Activated B cell treated with CpG ODN at 0.5 μM for 24 hours (primary cell): ENCODE data around the gene PRG2. TPM values are rescaled to one million over a fixed set of nuclear protein-coding genes. Genes with fewer than 3 reads are reported as not detected.

Experiments
- ATAC-seq: fragments of 200-7000 bp; cut with Tn5 transposase; one replicate; pipeline ENCODE4 v1.10.0; 2021; ENCODE audit warnings: low read depth, mild to moderate bottlenecking, moderate library complexity
- CTCF ChIA-PET: fragments of 350-600 bp; sonication (Branson Sonifier 250); formaldehyde crosslinking; loops from one replicate; lab custom pipeline; 2021; ENCODE audit warnings: antibody characterized with exemption; lab: Charles Lee
- POLR2A ChIA-PET: fragments of 350-600 bp; sonication (Branson Sonifier 250); formaldehyde crosslinking; loops from one replicate; lab custom pipeline; 2021; ENCODE audit warnings: antibody characterized with exemption; lab: Charles Lee
- DNase-seq: peaks from one replicate; pipeline ENCODE4 v3.0.0; 2022
- H3K27ac Mint-ChIP-seq: one replicate; pipeline ENCODE4 v1.8.0; 2020; ENCODE audit warnings: mixed read lengths
- H3K27me3 Mint-ChIP-seq: one replicate; pipeline ENCODE4 v1.8.0; 2021; ENCODE audit warnings: mixed read lengths
- H3K36me3 Mint-ChIP-seq: one replicate; pipeline ENCODE4 v1.8.0; 2021; ENCODE audit warnings: low read depth, mixed read lengths
- H3K4me1 Mint-ChIP-seq: one replicate; pipeline ENCODE4 v1.8.0; 2021; ENCODE audit warnings: mixed read lengths
- H3K4me3 Mint-ChIP-seq: one replicate; pipeline ENCODE4 v1.8.0; 2020; ENCODE audit warnings: mild to moderate bottlenecking, mixed read lengths
- H3K9me3 Mint-ChIP-seq: one replicate; pipeline ENCODE4 v1.8.0; 2020; ENCODE audit warnings: mixed read lengths
- intact Hi-C: fragments of 100-400 bp; cut with micrococcal nuclease; formaldehyde crosslinking; loops from one replicate; pipeline ENCODE4 v1.15.1; 2024
- total RNA-seq: library from RNA; stranded (reverse); gene quantifications from 2 replicates; pipeline ENCODE4 v1.2.3, GENCODE V29; 2022
- TF ChIP-seq, protein P1 (sequence below): fragments of 200-600 bp; IDR thresholded peaks from one replicate; pipeline ENCODE4 v1.8.0; 2022; ENCODE audit warnings: antibody characterized with exemption, mild to moderate bottlenecking

Gene PRG2
- total RNA-seq, 1 donor from 2014 or later = 1.1 TPM

DNA sequence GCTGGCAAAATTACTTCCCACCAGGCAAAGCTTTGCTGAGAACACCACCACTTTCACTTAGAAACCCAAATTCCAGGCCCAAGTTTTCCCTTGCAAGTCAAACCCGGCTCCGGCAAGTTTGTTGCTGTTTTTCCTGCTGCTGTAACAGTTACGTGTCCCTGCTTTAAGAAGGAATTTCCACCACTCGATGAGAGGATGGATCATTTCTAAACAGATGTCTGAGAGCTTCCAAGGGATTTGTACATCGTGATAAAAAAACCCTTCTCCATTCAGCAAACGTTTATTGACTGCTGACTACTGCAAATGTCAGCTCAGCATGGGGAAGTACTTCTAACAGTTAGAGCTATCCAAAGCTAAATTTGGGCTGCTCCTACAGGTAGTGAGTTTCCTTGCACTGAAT, 32.6 kb downstream of the PRG2 start:
- ChIA-PET CTCF (no interaction called here), POLR2A (no interaction called here)
- Mint-ChIP-seq H3K27ac (no peak overlapping the region), H3K4me3 (no peak overlapping the region), H3K4me1 (peaks cover 13% of the 10 kb centered on the region), H3K9me3 (no peaks in the 10 kb centered on the region), H3K36me3 (no peaks in the 10 kb centered on the region), H3K27me3 (peaks cover 20% of the 10 kb centered on the region)
- TF ChIP-seq, protein P1, sequence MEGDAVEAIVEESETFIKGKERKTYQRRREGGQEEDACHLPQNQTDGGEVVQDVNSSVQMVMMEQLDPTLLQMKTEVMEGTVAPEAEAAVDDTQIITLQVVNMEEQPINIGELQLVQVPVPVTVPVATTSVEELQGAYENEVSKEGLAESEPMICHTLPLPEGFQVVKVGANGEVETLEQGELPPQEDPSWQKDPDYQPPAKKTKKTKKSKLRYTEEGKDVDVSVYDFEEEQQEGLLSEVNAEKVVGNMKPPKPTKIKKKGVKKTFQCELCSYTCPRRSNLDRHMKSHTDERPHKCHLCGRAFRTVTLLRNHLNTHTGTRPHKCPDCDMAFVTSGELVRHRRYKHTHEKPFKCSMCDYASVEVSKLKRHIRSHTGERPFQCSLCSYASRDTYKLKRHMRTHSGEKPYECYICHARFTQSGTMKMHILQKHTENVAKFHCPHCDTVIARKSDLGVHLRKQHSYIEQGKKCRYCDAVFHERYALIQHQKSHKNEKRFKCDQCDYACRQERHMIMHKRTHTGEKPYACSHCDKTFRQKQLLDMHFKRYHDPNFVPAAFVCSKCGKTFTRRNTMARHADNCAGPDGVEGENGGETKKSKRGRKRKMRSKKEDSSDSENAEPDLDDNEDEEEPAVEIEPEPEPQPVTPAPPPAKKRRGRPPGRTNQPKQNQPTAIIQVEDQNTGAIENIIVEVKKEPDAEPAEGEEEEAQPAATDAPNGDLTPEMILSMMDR = no peak
- no peak for ATAC-seq
- intact Hi-C loops = no loop called here
- no peak for DNase-seq

DNA sequence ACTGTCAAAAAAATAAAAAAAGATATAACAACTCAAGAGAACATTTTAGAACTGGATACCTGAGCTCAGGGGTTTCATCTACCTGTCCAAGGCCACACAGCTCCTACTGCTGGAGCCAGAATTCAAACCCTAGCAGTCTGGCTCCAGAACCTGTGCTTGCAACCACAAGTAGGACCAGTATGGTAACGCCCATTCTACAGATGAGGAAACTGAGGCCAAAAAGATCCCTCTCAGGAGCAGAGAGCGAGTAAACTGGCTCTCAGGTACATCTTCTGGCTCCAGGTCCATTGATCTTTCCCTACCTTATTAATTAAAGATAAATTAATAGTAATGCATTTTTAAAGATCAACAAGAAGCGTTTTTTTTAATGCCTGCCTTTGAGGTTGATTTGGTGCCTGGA, 33.1 kb downstream of the PRG2 start:
- DNase-seq (no peak), ATAC-seq (no peak)
- Mint-ChIP-seq H3K27me3 (peaks cover 22% of the 10 kb centered on the region), H3K36me3 (no peaks in the 10 kb centered on the region), H3K9me3 (no peaks in the 10 kb centered on the region), H3K27ac (no peak overlapping the region), H3K4me3 (no peak overlapping the region), H3K4me1 (peaks cover 13% of the 10 kb centered on the region)
- CTCF ChIA-PET = no interaction called here
- TF ChIP-seq, protein P1 = no peak
- intact Hi-C loops = no loop called here
- POLR2A ChIA-PET = no interaction called here

DNA sequence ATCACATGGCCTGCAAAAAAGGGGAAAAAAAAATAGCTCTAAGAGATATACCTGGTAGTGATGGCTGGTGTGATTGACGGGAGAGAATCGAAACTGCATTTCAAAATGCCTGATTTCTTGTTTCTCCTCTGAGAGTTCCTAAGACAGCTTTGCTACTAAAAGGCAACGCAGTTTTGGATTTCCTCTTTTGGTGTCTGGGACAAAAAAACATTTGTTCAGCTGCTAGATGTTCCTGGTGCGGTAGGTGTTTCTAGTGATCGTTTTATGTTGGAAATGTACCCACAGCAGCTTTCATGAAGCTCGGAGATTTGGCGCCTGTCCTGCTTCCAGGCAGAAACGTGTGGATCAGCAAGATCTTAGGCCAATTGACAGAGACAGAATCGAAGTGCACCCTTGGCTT, 34.2 kb downstream of the PRG2 start:
- ChIA-PET POLR2A (no interaction called here), CTCF (interaction anchor here (0.9 kb wide), 1 partner anchor 10 kb away, joined by 4 read pairs; no protein-coding TSS in a partner anchor)
- H3K4me3 Mint-ChIP-seq = no peak overlapping the region
- no peak overlapping the region for H3K27ac Mint-ChIP-seq
- peaks cover 13% of the 10 kb centered on the region for H3K4me1 Mint-ChIP-seq
- H3K36me3 Mint-ChIP-seq = no peaks in the 10 kb centered on the region
- DNase-seq (no peak), ATAC-seq (no peak)
- TF ChIP-seq, protein P1 = no peak
- H3K27me3 Mint-ChIP-seq = peaks cover 22% of the 10 kb centered on the region
- H3K9me3 Mint-ChIP-seq = peaks cover 4% of the 10 kb centered on the region
- intact Hi-C loops = no loop called here

DNA sequence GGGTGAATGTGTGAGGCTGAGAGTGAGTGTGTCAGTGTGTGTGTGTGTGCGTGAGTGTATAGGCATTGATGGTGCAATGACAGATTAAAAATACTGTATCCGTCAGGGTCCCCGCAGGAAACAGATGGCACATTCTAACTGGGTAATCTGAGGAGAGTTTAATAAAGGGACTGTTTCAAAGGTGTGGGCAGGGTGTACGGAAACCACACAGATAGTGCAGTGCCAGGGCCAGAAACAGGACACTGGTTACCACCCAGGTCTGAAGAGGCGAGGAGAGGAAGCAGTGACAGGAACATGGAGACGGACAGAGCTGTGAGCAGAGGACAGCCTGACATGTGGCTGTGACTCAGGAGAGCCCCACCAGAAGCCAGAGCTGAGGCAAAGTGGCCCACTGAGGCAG, 35.8 kb downstream of the PRG2 start:
- H3K36me3 Mint-ChIP-seq = no peaks in the 10 kb centered on the region
- H3K4me3 Mint-ChIP-seq = no peak overlapping the region
- intact Hi-C loops = no loop called here
- H3K9me3 Mint-ChIP-seq = peaks cover 5% of the 10 kb centered on the region
- no peak for ATAC-seq
- H3K4me1 Mint-ChIP-seq = peaks cover 13% of the 10 kb centered on the region
- H3K27me3 Mint-ChIP-seq = peaks cover 27% of the 10 kb centered on the region
- TF ChIP-seq, protein P1 = no peak
- DNase-seq = no peak
- H3K27ac Mint-ChIP-seq = no peak overlapping the region
- ChIA-PET POLR2A (interaction anchor here (1.0 kb wide), 1 partner anchor 70 kb away, joined by 3 read pairs; no protein-coding TSS in a partner anchor), CTCF (no interaction called here)

DNA sequence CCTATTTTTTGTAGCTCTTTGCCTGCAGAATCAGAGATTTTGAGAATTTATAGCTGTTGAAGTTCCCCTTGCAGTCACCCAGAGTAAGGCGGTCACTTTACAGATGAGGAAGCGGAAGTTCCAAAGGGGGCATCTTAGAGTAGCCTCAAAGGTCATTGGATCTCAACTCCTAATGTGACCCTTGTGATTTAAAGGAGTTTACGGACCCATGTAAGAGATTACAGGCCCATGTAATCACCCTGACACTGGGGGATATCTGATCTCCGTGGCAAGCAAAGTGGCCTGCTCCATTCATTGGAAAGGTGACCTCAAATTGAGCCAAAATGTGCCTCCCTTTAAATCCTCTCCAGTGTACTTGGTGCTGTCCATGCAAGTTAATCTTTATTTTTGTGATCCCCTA, 36.6 kb downstream of the PRG2 start:
- Mint-ChIP-seq H3K4me1 (peaks cover 13% of the 10 kb centered on the region), H3K4me3 (no peak overlapping the region), H3K9me3 (peaks cover 5% of the 10 kb centered on the region), H3K36me3 (no peaks in the 10 kb centered on the region), H3K27ac (no peak overlapping the region), H3K27me3 (peaks cover 27% of the 10 kb centered on the region)
- DNase-seq (no peak), ATAC-seq (no peak)
- intact Hi-C loops = no loop called here
- ChIA-PET CTCF (no interaction called here), POLR2A (interaction anchor here (1.6 kb wide), 1 partner anchor 70 kb away, joined by 6 read pairs; no protein-coding TSS in a partner anchor)
- TF ChIP-seq, protein P1 = no peak
